IPS-18a (cell line): ENCODE data around the gene TMEM178A.
"Not testable (repeated sequence)": the region's sequence is repeated elsewhere in the genome, so short reads cannot be mapped to it uniquely, and the experiment has no call there.

Experiments used
- H3K27ac ChIP-seq: one replicate; pipeline ENCODE4 v1.5.1; 2013; ENCODE audit warnings: low read length
- H3K27me3 ChIP-seq: one replicate; pipeline ENCODE4 v1.6.1; 2013; ENCODE audit warnings: mild to moderate bottlenecking, low read length; ENCODE audit not compliant: control insufficient read depth, insufficient read depth
- H3K36me3 ChIP-seq: one replicate; pipeline ENCODE4 v1.6.1; 2013; ENCODE audit warnings: low read depth, low read length; ENCODE audit not compliant: control insufficient read depth
- H3K4me1 ChIP-seq: one replicate; pipeline ENCODE4 v1.6.1; 2013; ENCODE audit warnings: low read depth, low read length; ENCODE audit not compliant: control insufficient read depth
- H3K4me3 ChIP-seq: one replicate; pipeline ENCODE4 v1.5.1; 2013; ENCODE audit warnings: low read length
- H3K9ac ChIP-seq: one replicate; pipeline ENCODE4 v1.6.1; 2013; ENCODE audit warnings: mild to moderate bottlenecking, low read length, moderate library complexity
- H3K9me3 ChIP-seq: one replicate; pipeline ENCODE4 v1.6.1; 2013; ENCODE audit warnings: low read depth, low read length; ENCODE audit not compliant: control insufficient read depth

Gene TMEM178A

DNA sequence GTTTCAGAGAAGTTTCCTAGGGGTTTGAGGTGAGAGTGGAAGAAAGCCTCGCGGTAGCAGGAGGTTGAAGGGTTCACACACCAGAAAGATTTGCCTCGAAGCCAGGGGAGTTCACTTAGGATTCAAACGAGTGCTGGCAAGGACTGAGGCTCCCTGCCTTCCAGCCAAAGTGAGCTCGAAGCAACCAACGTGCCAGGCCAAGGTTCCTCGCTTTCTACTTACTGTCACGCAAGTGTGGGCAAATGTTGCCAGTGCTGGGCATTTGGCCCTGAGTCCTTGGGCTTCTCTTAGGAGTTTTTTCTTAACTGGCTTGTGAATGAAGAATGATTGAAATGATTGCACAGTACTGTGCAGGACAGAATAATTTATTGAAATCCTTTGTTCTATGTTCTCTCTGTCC lies 53.6 kb downstream of the TMEM178A start:
- Histone ChIP-seq H3K4me3 (no peak overlapping the region), H3K4me1 (peaks cover 11% of the 10 kb centered on the region), H3K9ac (no peak overlapping the region), H3K36me3 (no peaks in the 10 kb centered on the region), H3K27me3 (no peaks in the 10 kb centered on the region), H3K27ac (no peak overlapping the region), H3K9me3 (no peaks in the 10 kb centered on the region)

DNA sequence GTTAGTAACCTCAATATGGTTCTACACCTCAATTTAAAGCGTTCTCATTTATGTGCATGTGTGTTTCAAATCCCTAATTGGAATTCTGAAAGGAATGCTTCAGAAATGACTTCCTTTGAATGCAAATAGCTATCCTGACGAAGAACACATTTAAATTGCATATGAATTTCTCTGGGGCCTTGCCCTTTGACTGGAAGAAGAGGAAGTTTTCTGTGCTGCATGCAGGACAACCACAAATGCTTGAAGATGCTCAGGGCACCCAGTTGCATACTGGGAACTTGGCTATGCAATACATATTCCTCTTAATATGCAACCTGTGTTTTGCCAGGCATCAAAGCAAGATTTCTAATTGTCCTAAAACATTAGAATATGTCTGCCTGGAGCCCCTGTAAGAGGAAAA lies 55.3 kb downstream of the TMEM178A start:
- H3K4me3 ChIP-seq = no peak overlapping the region
- H3K36me3 ChIP-seq = no peaks in the 10 kb centered on the region
- H3K9me3 ChIP-seq = no peaks in the 10 kb centered on the region
- H3K27ac ChIP-seq = no peak overlapping the region
- H3K4me1 ChIP-seq = peaks cover 11% of the 10 kb centered on the region
- H3K27me3 ChIP-seq = no peaks in the 10 kb centered on the region
- no peak overlapping the region for H3K9ac ChIP-seq

DNA sequence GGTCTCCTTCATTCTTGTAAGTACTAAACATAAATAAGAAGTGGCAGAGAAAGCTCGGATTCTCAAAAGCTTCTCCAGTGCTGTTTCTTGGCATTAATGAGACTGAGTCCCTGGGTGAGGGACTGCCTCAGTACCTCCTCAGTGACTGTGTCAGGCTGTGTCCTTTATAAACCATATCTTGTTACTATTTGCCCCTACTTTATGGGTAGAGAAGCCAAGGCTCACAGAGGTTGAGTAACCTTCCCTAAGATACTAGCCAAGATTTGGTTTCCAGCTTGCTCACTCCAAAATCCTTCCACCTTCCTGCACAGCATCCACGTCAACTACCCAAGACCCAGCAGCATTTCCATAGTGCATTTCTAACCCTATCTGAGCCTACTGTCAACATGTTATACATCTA lies 57.8 kb downstream of the TMEM178A start:
- Histone ChIP-seq H3K4me3 (no peak overlapping the region), H3K9me3 (no peaks in the 10 kb centered on the region), H3K27ac (no peak overlapping the region), H3K27me3 (no peaks in the 10 kb centered on the region), H3K36me3 (no peaks in the 10 kb centered on the region), H3K9ac (no peak overlapping the region), H3K4me1 (peaks cover 11% of the 10 kb centered on the region)

DNA sequence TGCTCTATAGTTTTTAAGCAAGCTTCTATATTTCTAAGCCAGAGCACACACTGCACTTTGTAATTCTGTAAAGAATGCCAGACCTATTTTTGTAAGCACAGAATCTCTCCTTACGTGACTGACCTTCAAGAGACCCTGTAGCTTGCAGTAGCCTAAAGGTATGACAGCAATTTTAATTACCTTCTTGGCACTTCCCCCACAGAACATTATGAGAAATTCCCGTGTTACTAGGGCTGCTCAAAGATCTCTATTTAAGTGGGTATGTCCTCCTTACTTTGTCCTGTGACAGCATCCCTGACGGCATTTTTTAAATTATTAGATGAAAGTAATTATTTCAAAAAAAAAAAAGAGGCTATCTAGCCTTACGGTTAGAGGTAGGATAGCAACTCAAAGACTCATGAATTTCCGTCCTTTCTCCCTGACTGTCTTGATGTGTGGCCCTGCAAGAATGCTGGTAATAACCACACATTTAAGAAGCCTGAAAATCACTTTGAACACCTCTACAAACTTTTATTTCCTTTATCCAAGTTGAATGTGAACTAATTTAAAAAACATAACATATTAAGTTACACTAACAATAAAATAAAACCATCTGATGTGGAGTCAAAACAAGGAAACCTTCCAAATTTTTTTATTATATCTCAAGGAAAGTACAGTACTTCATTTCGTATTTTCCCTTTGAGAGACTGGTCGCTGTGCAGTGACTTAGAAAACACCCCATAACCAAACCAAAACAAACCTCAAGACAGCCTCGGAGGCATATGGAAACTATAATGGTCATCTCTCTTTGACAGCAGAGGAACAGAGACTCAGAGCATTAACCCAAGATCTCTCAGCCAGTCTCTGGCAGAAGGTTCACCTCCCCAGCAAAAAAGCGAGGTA lies 58.5 kb downstream of the TMEM178A start:
- no peaks in the 10 kb centered on the region for H3K9me3 ChIP-seq
- H3K9ac ChIP-seq = no peak overlapping the region
- no peaks in the 10 kb centered on the region for H3K36me3 ChIP-seq
- H3K27me3 ChIP-seq = no peaks in the 10 kb centered on the region
- no peak overlapping the region for H3K27ac ChIP-seq
- no peak overlapping the region for H3K4me3 ChIP-seq
- H3K4me1 ChIP-seq = peaks cover 11% of the 10 kb centered on the region

- H3K9me3 ChIP-seq = no peaks in the 10 kb centered on the region
- no peak overlapping the region for H3K9ac ChIP-seq
- H3K36me3 ChIP-seq = no peaks in the 10 kb centered on the region
- no peak overlapping the region for H3K27ac ChIP-seq
- peaks cover 11% of the 10 kb centered on the region for H3K4me1 ChIP-seq
- no peak overlapping the region for H3K4me3 ChIP-seq
- H3K27me3 ChIP-seq = no peaks in the 10 kb centered on the region
Observed at GRCh38 chr2:39724828-39725144, 59.1 kb downstream of the TMEM178A start.

- H3K4me1 ChIP-seq = peaks cover 11% of the 10 kb centered on the region
- H3K9ac ChIP-seq = no peak overlapping the region
- H3K9me3 ChIP-seq = no peaks in the 10 kb centered on the region
- no peaks in the 10 kb centered on the region for H3K27me3 ChIP-seq
- H3K4me3 ChIP-seq = no peak overlapping the region
- no peaks in the 10 kb centered on the region for H3K36me3 ChIP-seq
- H3K27ac ChIP-seq = no peak overlapping the region
Observed at GRCh38 chr2:39725401-39725800, 59.7 kb downstream of the TMEM178A start.

DNA sequence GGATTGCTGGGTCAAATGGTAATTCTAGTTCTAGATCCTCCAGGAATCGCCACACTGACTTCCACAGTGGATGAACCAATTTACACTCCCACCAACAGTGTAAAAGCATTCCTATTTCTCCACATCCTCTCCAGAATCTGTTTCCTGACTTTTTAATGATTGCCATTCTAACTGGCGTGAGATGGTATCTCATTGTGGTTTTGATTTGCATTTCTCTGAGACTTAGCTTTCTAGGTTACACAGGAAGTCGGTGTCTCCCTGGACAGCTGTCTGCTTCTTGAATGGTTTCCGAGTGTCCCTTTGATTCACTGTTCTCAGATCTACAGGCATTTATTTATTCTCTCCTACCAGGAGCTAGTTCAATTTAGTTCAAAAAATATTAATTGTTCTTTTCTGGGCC lies 62.4 kb downstream of the TMEM178A start:
- not testable (repeated sequence) for H3K4me3 ChIP-seq, H3K4me1 ChIP-seq, H3K36me3 ChIP-seq, H3K27ac ChIP-seq, H3K9ac ChIP-seq, H3K9me3 ChIP-seq, H3K27me3 ChIP-seq

DNA sequence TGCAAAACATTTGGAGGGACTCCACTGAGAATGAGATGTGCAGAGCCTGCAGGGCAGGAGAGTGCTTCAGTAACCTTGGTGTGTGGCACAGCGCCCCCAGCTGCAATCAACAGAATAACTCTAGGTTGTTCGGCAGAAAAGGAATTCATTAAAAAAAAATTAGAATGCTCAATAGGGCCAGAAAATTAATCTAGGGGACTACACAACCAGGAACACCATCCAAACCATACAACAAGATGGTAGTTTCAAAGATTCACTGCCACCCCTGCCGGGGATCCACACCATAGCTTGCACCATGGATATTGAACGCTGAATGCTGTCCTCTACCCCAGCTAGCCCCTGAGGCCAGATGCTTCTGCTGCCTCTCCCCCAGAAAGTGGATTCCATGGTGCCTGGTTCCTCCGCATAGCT lies 63.2 kb downstream of the TMEM178A start:
- Histone ChIP-seq H3K4me3 (no peak overlapping the region), H3K36me3 (no peaks in the 10 kb centered on the region), H3K9ac (no peak overlapping the region), H3K9me3 (no peaks in the 10 kb centered on the region), H3K27me3 (no peaks in the 10 kb centered on the region), H3K4me1 (no peaks in the 10 kb centered on the region), H3K27ac (no peak overlapping the region)

GRCh38 chr2:39730276-39730675 lies 64.6 kb downstream of the TMEM178A start:
- Histone ChIP-seq H3K9me3 (no peaks in the 10 kb centered on the region), H3K4me3 (no peak overlapping the region), H3K36me3 (no peaks in the 10 kb centered on the region), H3K27ac (no peak overlapping the region), H3K27me3 (no peaks in the 10 kb centered on the region), H3K9ac (no peak overlapping the region), H3K4me1 (no peaks in the 10 kb centered on the region)

DNA sequence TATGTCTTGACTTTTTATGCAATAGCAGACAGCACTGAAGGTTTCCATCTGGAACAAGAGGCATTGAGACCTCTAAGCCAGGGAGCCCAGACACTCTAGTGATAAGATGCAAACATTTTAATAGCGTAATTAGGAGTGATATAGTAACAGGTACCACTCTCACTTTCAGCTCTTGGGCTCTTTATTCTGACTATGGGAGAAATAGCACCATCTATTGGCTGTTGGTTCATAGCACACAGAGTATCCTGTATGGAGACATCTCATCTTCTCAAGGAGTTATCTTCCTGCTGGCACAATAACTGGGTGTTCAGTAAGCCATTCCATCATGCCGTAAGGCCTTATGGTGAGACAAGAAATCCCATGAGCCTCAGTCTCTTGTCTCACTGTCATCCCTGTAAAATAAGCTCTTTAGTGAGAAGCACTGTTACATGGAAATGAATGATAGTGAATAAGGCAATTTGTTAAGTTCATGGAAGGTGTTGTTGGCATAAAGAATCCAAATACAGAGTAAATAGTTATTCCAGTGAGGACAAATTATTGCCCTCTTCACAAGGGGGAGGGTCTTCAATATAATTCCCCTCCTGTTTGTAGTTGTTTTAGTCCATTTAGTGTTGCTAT lies 65.1 kb downstream of the TMEM178A start:
- H3K27me3 ChIP-seq = no peaks in the 10 kb centered on the region
- H3K27ac ChIP-seq = no peak overlapping the region
- no peak overlapping the region for H3K4me3 ChIP-seq
- H3K9ac ChIP-seq = no peak overlapping the region
- H3K36me3 ChIP-seq = peaks cover 4% of the 10 kb centered on the region
- no peaks in the 10 kb centered on the region for H3K9me3 ChIP-seq
- H3K4me1 ChIP-seq = no peaks in the 10 kb centered on the region

- peaks cover 12% of the 10 kb centered on the region for H3K36me3 ChIP-seq
- H3K4me1 ChIP-seq = peaks cover 2% of the 10 kb centered on the region
- H3K4me3 ChIP-seq = no peak overlapping the region
- no peaks in the 10 kb centered on the region for H3K27me3 ChIP-seq
- H3K9ac ChIP-seq = no peak overlapping the region
- no peak overlapping the region for H3K27ac ChIP-seq
- no peaks in the 10 kb centered on the region for H3K9me3 ChIP-seq
Observed at GRCh38 chr2:39731546-39731945, 65.8 kb downstream of the TMEM178A start.

DNA sequence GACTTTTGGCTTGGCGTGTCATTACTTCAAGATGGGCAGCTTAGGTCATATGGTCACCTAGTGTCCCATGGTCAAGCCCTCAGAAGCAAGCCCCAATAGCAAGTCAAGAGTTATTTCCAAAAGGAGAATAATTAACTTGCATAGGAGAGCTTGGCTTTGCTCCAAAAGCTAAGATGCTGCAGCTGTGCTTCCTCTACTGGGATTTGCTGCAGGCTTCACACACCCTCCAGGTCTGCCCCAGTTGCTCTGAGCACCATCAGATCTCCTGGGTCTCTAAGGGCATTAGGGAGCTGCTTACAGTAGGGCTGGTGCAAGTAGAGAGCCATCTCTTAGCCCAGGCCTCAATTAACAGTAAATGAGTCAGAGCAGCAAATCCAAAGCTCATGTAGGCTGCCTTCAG lies 66.8 kb downstream of the TMEM178A start:
- peaks cover 14% of the 10 kb centered on the region for H3K36me3 ChIP-seq

More for the DNA sequence above, 66.8 kb downstream of the TMEM178A start:
- Histone ChIP-seq H3K4me3 (no peak overlapping the region), H3K27ac (no peak overlapping the region), H3K4me1 (peaks cover 10% of the 10 kb centered on the region), H3K27me3 (no peaks in the 10 kb centered on the region), H3K9ac (no peak overlapping the region), H3K9me3 (no peaks in the 10 kb centered on the region)
